ENCODE data around the gene RNF169. TPM values are rescaled to one million over a fixed set of nuclear protein-coding genes. Genes with fewer than 3 reads are reported as not detected.

RNF169 gene
- total and polyA plus RNA-seq, 9 of the 15 experiments (the other 6 are each of a cell fraction or from before 2014, with no cell fraction given): 0.68 to 18.1 (median 10.1) TPM

DNA sequence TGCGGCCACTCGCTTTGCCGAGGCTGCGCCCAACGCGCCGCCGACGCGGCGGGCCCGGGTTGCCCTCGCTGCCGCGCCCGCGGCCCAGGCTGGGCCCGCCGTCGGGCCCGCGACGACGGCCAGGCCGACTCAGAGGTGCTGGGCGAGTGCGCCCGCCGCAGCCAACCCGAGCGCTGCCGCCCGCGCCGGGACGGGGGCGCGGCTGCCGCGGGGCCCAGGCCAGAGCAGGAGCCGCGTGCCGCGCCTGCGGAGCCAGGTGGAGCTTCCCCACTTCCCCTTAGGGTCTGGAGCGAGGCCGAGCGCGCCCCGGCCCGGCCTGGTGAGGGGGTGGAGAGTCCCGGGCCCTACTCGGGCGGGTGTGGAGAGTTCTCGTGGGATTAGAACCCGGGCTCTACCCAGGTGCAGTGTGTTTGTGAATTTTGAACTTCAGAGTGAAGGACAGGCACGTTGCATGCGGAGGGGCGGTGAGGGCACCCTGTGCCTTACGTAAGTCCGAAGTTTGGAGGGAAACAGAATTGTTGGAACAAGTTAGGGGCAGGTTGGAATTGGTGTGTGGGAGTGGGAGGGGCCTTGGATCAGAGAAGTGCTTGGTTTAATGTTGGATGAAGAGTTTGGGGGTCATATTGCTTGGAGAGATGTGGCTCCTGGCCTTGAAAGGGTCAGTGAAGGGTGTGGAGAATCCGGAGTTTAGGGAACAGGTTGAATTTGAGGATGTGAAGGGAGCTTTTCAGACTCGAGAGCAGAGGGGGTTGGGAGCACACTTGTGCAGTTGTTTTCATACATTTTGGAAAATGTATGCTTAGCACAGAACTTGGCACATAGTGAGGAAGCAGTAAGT lies 697 bp downstream of the RNF169 start (continued):
- TF ChIP-seq, protein P1, sequence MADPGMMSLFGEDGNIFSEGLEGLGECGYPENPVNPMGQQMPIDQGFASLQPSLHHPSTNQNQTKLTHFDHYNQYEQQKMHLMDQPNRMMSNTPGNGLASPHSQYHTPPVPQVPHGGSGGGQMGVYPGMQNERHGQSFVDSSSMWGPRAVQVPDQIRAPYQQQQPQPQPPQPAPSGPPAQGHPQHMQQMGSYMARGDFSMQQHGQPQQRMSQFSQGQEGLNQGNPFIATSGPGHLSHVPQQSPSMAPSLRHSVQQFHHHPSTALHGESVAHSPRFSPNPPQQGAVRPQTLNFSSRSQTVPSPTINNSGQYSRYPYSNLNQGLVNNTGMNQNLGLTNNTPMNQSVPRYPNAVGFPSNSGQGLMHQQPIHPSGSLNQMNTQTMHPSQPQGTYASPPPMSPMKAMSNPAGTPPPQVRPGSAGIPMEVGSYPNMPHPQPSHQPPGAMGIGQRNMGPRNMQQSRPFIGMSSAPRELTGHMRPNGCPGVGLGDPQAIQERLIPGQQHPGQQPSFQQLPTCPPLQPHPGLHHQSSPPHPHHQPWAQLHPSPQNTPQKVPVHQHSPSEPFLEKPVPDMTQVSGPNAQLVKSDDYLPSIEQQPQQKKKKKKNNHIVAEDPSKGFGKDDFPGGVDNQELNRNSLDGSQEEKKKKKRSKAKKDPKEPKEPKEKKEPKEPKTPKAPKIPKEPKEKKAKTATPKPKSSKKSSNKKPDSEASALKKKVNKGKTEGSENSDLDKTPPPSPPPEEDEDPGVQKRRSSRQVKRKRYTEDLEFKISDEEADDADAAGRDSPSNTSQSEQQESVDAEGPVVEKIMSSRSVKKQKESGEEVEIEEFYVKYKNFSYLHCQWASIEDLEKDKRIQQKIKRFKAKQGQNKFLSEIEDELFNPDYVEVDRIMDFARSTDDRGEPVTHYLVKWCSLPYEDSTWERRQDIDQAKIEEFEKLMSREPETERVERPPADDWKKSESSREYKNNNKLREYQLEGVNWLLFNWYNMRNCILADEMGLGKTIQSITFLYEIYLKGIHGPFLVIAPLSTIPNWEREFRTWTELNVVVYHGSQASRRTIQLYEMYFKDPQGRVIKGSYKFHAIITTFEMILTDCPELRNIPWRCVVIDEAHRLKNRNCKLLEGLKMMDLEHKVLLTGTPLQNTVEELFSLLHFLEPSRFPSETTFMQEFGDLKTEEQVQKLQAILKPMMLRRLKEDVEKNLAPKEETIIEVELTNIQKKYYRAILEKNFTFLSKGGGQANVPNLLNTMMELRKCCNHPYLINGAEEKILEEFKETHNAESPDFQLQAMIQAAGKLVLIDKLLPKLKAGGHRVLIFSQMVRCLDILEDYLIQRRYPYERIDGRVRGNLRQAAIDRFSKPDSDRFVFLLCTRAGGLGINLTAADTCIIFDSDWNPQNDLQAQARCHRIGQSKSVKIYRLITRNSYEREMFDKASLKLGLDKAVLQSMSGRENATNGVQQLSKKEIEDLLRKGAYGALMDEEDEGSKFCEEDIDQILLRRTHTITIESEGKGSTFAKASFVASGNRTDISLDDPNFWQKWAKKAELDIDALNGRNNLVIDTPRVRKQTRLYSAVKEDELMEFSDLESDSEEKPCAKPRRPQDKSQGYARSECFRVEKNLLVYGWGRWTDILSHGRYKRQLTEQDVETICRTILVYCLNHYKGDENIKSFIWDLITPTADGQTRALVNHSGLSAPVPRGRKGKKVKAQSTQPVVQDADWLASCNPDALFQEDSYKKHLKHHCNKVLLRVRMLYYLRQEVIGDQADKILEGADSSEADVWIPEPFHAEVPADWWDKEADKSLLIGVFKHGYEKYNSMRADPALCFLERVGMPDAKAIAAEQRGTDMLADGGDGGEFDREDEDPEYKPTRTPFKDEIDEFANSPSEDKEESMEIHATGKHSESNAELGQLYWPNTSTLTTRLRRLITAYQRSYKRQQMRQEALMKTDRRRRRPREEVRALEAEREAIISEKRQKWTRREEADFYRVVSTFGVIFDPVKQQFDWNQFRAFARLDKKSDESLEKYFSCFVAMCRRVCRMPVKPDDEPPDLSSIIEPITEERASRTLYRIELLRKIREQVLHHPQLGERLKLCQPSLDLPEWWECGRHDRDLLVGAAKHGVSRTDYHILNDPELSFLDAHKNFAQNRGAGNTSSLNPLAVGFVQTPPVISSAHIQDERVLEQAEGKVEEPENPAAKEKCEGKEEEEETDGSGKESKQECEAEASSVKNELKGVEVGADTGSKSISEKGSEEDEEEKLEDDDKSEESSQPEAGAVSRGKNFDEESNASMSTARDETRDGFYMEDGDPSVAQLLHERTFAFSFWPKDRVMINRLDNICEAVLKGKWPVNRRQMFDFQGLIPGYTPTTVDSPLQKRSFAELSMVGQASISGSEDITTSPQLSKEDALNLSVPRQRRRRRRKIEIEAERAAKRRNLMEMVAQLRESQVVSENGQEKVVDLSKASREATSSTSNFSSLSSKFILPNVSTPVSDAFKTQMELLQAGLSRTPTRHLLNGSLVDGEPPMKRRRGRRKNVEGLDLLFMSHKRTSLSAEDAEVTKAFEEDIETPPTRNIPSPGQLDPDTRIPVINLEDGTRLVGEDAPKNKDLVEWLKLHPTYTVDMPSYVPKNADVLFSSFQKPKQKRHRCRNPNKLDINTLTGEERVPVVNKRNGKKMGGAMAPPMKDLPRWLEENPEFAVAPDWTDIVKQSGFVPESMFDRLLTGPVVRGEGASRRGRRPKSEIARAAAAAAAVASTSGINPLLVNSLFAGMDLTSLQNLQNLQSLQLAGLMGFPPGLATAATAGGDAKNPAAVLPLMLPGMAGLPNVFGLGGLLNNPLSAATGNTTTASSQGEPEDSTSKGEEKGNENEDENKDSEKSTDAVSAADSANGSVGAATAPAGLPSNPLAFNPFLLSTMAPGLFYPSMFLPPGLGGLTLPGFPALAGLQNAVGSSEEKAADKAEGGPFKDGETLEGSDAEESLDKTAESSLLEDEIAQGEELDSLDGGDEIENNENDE (IDR thresholded peaks at IDR 0.05; ENCODE audit: low read depth, low read length): no peak
- TF ChIP-seq DACH1 (IDR thresholded peaks at IDR 0.05; ENCODE audit: partially characterized antibody) (no peak), ARHGAP35 (IDR thresholded peaks at IDR 0.05; ENCODE audit: partially characterized antibody) (no peak), ZNF146 (CRISPR knock-in tag; IDR thresholded peaks at IDR 0.05; ENCODE audit: unreplicated experiment) (no peak), PTRF (tag; IDR thresholded peaks at IDR 0.05) (no peak), MCM3 (IDR thresholded peaks at IDR 0.05) (no peak), NCOA2 (IDR thresholded peaks at IDR 0.05; ENCODE audit: partially characterized antibody in 2 of 2) (no peak), SRSF7 (optimal IDR thresholded peaks at IDR 0.05; ENCODE audit: low read depth, low read length) (no peak), TAF9B (IDR thresholded peaks at IDR 0.05; ENCODE audit: partially characterized antibody) (no peak), BCOR (IDR thresholded peaks at IDR 0.05) (peak; percentile 47; the same call in 1 of the 2 replicates), ZNF830 (CRISPR knock-in tag; IDR thresholded peaks at IDR 0.05) (no peak), ZNF551 (CRISPR knock-in tag; IDR thresholded peaks at IDR 0.05) (no peak)
- TF ChIP-seq, protein P2, sequence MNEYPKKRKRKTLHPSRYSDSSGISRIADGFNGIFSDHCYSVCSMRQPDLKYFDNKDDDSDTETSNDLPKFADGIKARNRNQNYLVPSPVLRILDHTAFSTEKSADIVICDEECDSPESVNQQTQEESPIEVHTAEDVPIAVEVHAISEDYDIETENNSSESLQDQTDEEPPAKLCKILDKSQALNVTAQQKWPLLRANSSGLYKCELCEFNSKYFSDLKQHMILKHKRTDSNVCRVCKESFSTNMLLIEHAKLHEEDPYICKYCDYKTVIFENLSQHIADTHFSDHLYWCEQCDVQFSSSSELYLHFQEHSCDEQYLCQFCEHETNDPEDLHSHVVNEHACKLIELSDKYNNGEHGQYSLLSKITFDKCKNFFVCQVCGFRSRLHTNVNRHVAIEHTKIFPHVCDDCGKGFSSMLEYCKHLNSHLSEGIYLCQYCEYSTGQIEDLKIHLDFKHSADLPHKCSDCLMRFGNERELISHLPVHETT (CRISPR knock-in tag; conservative IDR thresholded peaks at IDR 0.05 in 1 of 2, IDR thresholded peaks at IDR 0.05 in 1 of 2): 0 out of 4 replicates have a peak, but pooled peaks of 1 of the 2 experiments have one; percentile 17
- TF ChIP-seq, protein P3, sequence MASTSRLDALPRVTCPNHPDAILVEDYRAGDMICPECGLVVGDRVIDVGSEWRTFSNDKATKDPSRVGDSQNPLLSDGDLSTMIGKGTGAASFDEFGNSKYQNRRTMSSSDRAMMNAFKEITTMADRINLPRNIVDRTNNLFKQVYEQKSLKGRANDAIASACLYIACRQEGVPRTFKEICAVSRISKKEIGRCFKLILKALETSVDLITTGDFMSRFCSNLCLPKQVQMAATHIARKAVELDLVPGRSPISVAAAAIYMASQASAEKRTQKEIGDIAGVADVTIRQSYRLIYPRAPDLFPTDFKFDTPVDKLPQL (IDR thresholded peaks at IDR 0.05; ENCODE audit: extremely low read depth, insufficient read length): no peak

Measured in K562 (cell line).